Spleen (tissue), 11 donors: ENCODE results near the gene ARL4A. TPM values are rescaled to one million over a fixed set of nuclear protein-coding genes. Genes with fewer than 3 reads are reported as not detected.

Experiments
- DNase-seq: peaks from one replicate; pipeline ENCODE4 v3.0.0-alpha.2; 2020
- H3K27ac ChIP-seq, 8 donors: fragments of 200-600 bp; sonication (generic) in 7 of 8; 1 replicate in 4 of 8; 2 replicates in 4 of 8; pipeline versions ENCODE4 v1.5.0 to v1.8.0; 2016 to 2021; ENCODE audit warnings: inconsistent platforms in 4 of 8, mild to moderate bottlenecking in 4 of 8, moderate library complexity in 1 of 8
- H3K27me3 ChIP-seq, 7 donors: fragments of 200-600 bp; sonication (generic) in 6 of 7; replicated peaks in 1 of 7; 1 replicate in 4 of 7; 2 replicates in 3 of 7; pipeline versions ENCODE4 v1.5.0 to v1.8.0; 2016 to 2021; ENCODE audit warnings: inconsistent platforms in 3 of 7, mild to moderate bottlenecking in 1 of 7
- H3K36me3 ChIP-seq, 6 donors: fragments of 200-600 bp; sonication (generic) in 5 of 6; 1 replicate in 4 of 6; 2 replicates in 2 of 6; pipeline versions ENCODE4 v1.5.0 to v1.8.0; 2016 to 2021; ENCODE audit warnings: inconsistent platforms in 2 of 6
- H3K4me1 ChIP-seq, 6 donors: fragments of 200-600 bp; sonication (generic) in 5 of 6; 1 replicate in 3 of 6; 2 replicates in 3 of 6; pipeline versions ENCODE4 v1.5.0 to v1.8.0; 2016 to 2021; ENCODE audit warnings: inconsistent platforms in 3 of 6
- H3K4me3 ChIP-seq, 8 donors: fragments of 200-600 bp; sonication (generic) in 7 of 8; 1 replicate in 4 of 8; 2 replicates in 4 of 8; pipeline versions ENCODE4 v1.5.0 to v1.8.0; 2016 to 2021; ENCODE audit warnings: inconsistent platforms in 4 of 8, mild to moderate bottlenecking in 4 of 8, moderate library complexity in 2 of 8
- H3K9me3 ChIP-seq, 8 donors: fragments of 200-600 bp; sonication (generic) in 7 of 8; 1 replicate in 4 of 8; 2 replicates in 4 of 8; pipeline versions ENCODE4 v1.5.0 to v1.8.0; 2016 to 2021; ENCODE audit warnings: inconsistent platforms in 4 of 8
- CTCF ChIP-seq, 11 experiments: fragments of 200-600 bp in 7 of 11; fragments of 450-650 bp in 4 of 11; sonication (generic) in 4 of 11; IDR thresholded peaks in 8 of 11; conservative IDR thresholded peaks in 3 of 11; 1 replicate in 7 of 11; 2 replicates in 4 of 11; pipeline versions ENCODE4 v1.4.0 to v1.8.0; 2016 to 2021; ENCODE audit warnings: antibody characterized with exemption in 11 of 11, inconsistent platforms in 4 of 11, mild to moderate bottlenecking in 1 of 11
- POLR2A ChIP-seq, 3 donors: fragments of 450-650 bp; IDR thresholded peaks; one replicate each; pipeline ENCODE4 v1.5.1; 2017; ENCODE audit warnings: antibody characterized with exemption in 3 of 3, mild to moderate bottlenecking in 1 of 3
- POLR2AphosphoS5 ChIP-seq, 3 donors: sonication (generic); formaldehyde crosslinking; IDR thresholded peaks; one replicate each; pipeline ENCODE4 v1.5.1; 2017; ENCODE audit warnings: antibody characterized with exemption in 3 of 3
- WGBS, 5 donors: extraction: QIAGEN DNeasy Blood & Tissue Kit in 3 of 5; methylation state at CpG; one replicate each; pipeline versions ENCODE4 v1.1.5 to v1.1.7; 2013 to 2018; 5-methylcytosine and 5-hydroxymethylcytosine counted together
- intact Hi-C: fragments of 100-400 bp; cut with DNase I; formaldehyde crosslinking; loops from one replicate; pipeline ENCODE4 v1.15.0; 2023; ENCODE audit warnings: low total_unique reads
- polyA plus RNA-seq, 3 donors: library from polyadenylated mRNA; stranded (reverse); fragments of 200-250 nt; gene quantifications; one replicate each; pipeline ENCODE4 v1.2.1, GENCODE V29; 2013
- total RNA-seq, 7 donors: library from RNA; depleted of rRNA in 3 of 7; stranded (reverse); fragments of >200 nt in 3 of 7; fragmentation: NEBNext Ultra II Directional in 4 of 7; extraction: Animal tissue kit (Norgen Biotek cat#: 25700) in 4 of 7; gene quantifications; one replicate each; pipeline versions ENCODE4 v1.1.0 to v1.2.1, GENCODE V29; 2016 to 2021
- donor health status: healthy with polysubstance abuse.
- donor health status: DM: no; HTN: no; CAD: no; lungs with moderate emphysema.
- donor health status: DM: no; HTN: no; CAD: no.
- donor health status: Bipolar disorder and iron deficiency.
- donor health status: healthy.
- donor health status: DM: no; HTN: no; CAD: no.
- donor health status: DM: yes; HTN: yes; CAD: no.

ARL4A gene
- total and polyA plus RNA-seq, 10 donors: 12.9 to 40.9 (median 27.1) TPM

GRCh38 chr7:12725575-12726316 is 38.3 kb downstream of the ARL4A start:
- Histone ChIP-seq H3K27ac (no peak overlapping the region), H3K4me3 (no peak overlapping the region), H3K27me3 (no peaks in the 10 kb centered on the region), H3K36me3 (no peaks in the 10 kb centered on the region), H3K9me3 (no peaks in the 10 kb centered on the region), H3K4me1 (peaks cover 0 to 27% (median 0%) of the 10 kb centered on the region in 6 donors)
- DNase-seq: no peak
- TF ChIP-seq POLR2A (IDR thresholded peaks at IDR 0.05): no peak
- TF ChIP-seq POLR2AphosphoS5 (IDR thresholded peaks at IDR 0.05): no peak
- no peak for TF ChIP-seq CTCF (IDR thresholded peaks at IDR 0.05 in 8 of 11, conservative IDR thresholded peaks at IDR 0.05 in 3 of 11)
- intact Hi-C loops: no loop called here
- whole genome bisulfite sequencing, 5 donors: 80 to 91% (median 86%) methylated on average over 4 of the region's 4 CpGs

GRCh38 chr7:12726908-12727307 is 39.5 kb downstream of the ARL4A start:
- WGBS, 5 donors: 85 to 94% (median 91%) methylated on average over 2 of the region's 2 CpGs
- Histone ChIP-seq H3K36me3 (no peaks in the 10 kb centered on the region), H3K4me3 (no peak overlapping the region), H3K27me3 (no peaks in the 10 kb centered on the region), H3K4me1 (peaks cover 0 to 38% (median 10%) of the 10 kb centered on the region in 6 donors), H3K27ac (no peak overlapping the region), H3K9me3 (no peaks in the 10 kb centered on the region)
- no peak for DNase-seq
- intact Hi-C loops: no loop called here
- TF ChIP-seq POLR2A (IDR thresholded peaks at IDR 0.05) (no peak), CTCF (IDR thresholded peaks at IDR 0.05 in 8 of 11, conservative IDR thresholded peaks at IDR 0.05 in 3 of 11) (no peak), POLR2AphosphoS5 (IDR thresholded peaks at IDR 0.05) (no peak)

- DNase-seq: no peak
- Histone ChIP-seq H3K27me3 (no peaks in the 10 kb centered on the region), H3K36me3 (no peaks in the 10 kb centered on the region), H3K4me1 (peaks cover 0 to 36% (median 10%) of the 10 kb centered on the region in 6 donors), H3K9me3 (no peaks in the 10 kb centered on the region), H3K27ac (no peak overlapping the region), H3K4me3 (no peak overlapping the region)
- intact Hi-C loops: no loop called here
- WGBS, 5 donors: 68 to 86% (median 81%) methylated on average over 8 of the region's 8 CpGs
- TF ChIP-seq POLR2A (IDR thresholded peaks at IDR 0.05): no peak
These were observed 40.2 kb downstream of the ARL4A start for GRCh38 chr7:12727455-12728191.

GRCh38 chr7:12728192-12728538 is 40.7 kb downstream of the ARL4A start:
- H3K27ac ChIP-seq: no peak overlapping the region
- H3K27me3 ChIP-seq: no peaks in the 10 kb centered on the region
- H3K36me3 ChIP-seq: no peaks in the 10 kb centered on the region
- 67 to 84% (median 82%) methylated on average over 2 of the region's 2 CpGs for WGBS, 5 donors
- H3K9me3 ChIP-seq: no peaks in the 10 kb centered on the region
- no peak for DNase-seq
- intact Hi-C loops: no loop called here
- H3K4me1 ChIP-seq: peaks cover 0 to 31% (median 10%) of the 10 kb centered on the region in 6 donors
- H3K4me3 ChIP-seq: no peak overlapping the region
- TF ChIP-seq POLR2AphosphoS5 (IDR thresholded peaks at IDR 0.05): no peak
- TF ChIP-seq CTCF (IDR thresholded peaks at IDR 0.05 in 8 of 11, conservative IDR thresholded peaks at IDR 0.05 in 3 of 11): no peak
- no peak for TF ChIP-seq POLR2A (IDR thresholded peaks at IDR 0.05)
